ENCODE results near the gene ANKRD55. TPM values are rescaled to one million over a fixed set of nuclear protein-coding genes. Genes with fewer than 3 reads are reported as not detected.

The ANKRD55 gene
- total RNA-seq, 4 donors from 2014 or later = not detected

- WGBS, 2 donors = 88 to 90% methylated on average over 8 of the region's 8 CpGs
- DNase-seq (ENCODE audit: low spot score in 2 of 2) = no peak
- H3K27me3 ChIP-seq = no peaks in the 10 kb centered on the region
Observed at GRCh38 chr5:56168066-56168478, 65.1 kb downstream of the ANKRD55 start.

GRCh38 chr5:56167519-56167918, 65.6 kb downstream of the ANKRD55 start:
- peaks cover 0 to 47% (median 15%) of the 10 kb centered on the region in 4 donors for H3K4me1 ChIP-seq
- no peak for TF ChIP-seq CTCF (IDR thresholded peaks at IDR 0.05)
- TF ChIP-seq POLR2A (IDR thresholded peaks at IDR 0.05) = no peak
- no peak for TF ChIP-seq EP300 (IDR thresholded peaks at IDR 0.05)
- no peaks in the 10 kb centered on the region for H3K9me3 ChIP-seq
- H3K4me3 ChIP-seq = no peak overlapping the region
- DNase-seq (ENCODE audit: low spot score in 2 of 2) = no peak
- no peaks in the 10 kb centered on the region for H3K27me3 ChIP-seq
- WGBS, 2 donors = 71 to 73% methylated on average over 2 of the region's 2 CpGs
- H3K27ac ChIP-seq = no peak overlapping the region
- no peaks in the 10 kb centered on the region for H3K36me3 ChIP-seq

More at GRCh38 chr5:56168066-56168478, 65.1 kb downstream of the ANKRD55 start:
- H3K9me3 ChIP-seq = no peaks in the 10 kb centered on the region
- peaks cover 0 to 52% (median 17%) of the 10 kb centered on the region in 4 donors for H3K4me1 ChIP-seq
- no peak for TF ChIP-seq POLR2A (IDR thresholded peaks at IDR 0.05)
- TF ChIP-seq CTCF (IDR thresholded peaks at IDR 0.05) = no peak
- no peak for TF ChIP-seq EP300 (IDR thresholded peaks at IDR 0.05)
- H3K27ac ChIP-seq = no peak overlapping the region
- H3K36me3 ChIP-seq = no peaks in the 10 kb centered on the region
- H3K4me3 ChIP-seq = no peak overlapping the region

- no peak overlapping the region for H3K4me3 ChIP-seq
- H3K27ac ChIP-seq = no peak overlapping the region
- TF ChIP-seq EP300 (IDR thresholded peaks at IDR 0.05) = no peak
- TF ChIP-seq CTCF (IDR thresholded peaks at IDR 0.05) = no peak
- no peak for TF ChIP-seq POLR2A (IDR thresholded peaks at IDR 0.05)
- DNase-seq (ENCODE audit: low spot score in 2 of 2) = no peak
- no peaks in the 10 kb centered on the region for H3K36me3 ChIP-seq
- WGBS, 2 donors = 86 to 87% methylated on average over 6 of the region's 6 CpGs
- peaks cover 0 to 44% (median 12%) of the 10 kb centered on the region in 4 donors for H3K4me1 ChIP-seq
- H3K9me3 ChIP-seq = no peaks in the 10 kb centered on the region
- no peaks in the 10 kb centered on the region for H3K27me3 ChIP-seq
Observed at GRCh38 chr5:56166671-56167385, 66.3 kb downstream of the ANKRD55 start.

GRCh38 chr5:56164376-56164775, 68.8 kb downstream of the ANKRD55 start:
- TF ChIP-seq CTCF (IDR thresholded peaks at IDR 0.05) (no peak), EP300 (IDR thresholded peaks at IDR 0.05) (peak in 1 of 2 donors; percentile 47), POLR2A (IDR thresholded peaks at IDR 0.05) (no peak)
- Histone ChIP-seq H3K36me3 (no peaks in the 10 kb centered on the region), H3K4me1 (peaks cover 0 to 28% (median 9%) of the 10 kb centered on the region in 4 donors), H3K27ac (peak overlapping the region in 1 of 4 donors; percentile 40), H3K9me3 (no peaks in the 10 kb centered on the region), H3K27me3 (no peaks in the 10 kb centered on the region), H3K4me3 (no peak overlapping the region)
- DNase-seq (ENCODE audit: low spot score in 2 of 2) = peak in 1 of 2 donors; percentile 36
- WGBS, 2 donors = 15% methylated on average over 3 of the region's 3 CpGs

GRCh38 chr5:56161927-56162326, 71.2 kb downstream of the ANKRD55 start:
- WGBS, 2 donors = 63 to 86% methylated on average over 1 of the region's 1 CpG
- Histone ChIP-seq H3K4me1 (peaks cover 0 to 26% (median 9%) of the 10 kb centered on the region in 4 donors), H3K27me3 (no peaks in the 10 kb centered on the region), H3K4me3 (no peak overlapping the region), H3K36me3 (no peaks in the 10 kb centered on the region), H3K27ac (no peak overlapping the region), H3K9me3 (no peaks in the 10 kb centered on the region)
- TF ChIP-seq CTCF (IDR thresholded peaks at IDR 0.05) (no peak), POLR2A (IDR thresholded peaks at IDR 0.05) (no peak), EP300 (IDR thresholded peaks at IDR 0.05) (peak in 1 of 2 donors; percentile 20)
- no peak for DNase-seq (ENCODE audit: low spot score in 2 of 2)

All from tibial nerve (tissue), 4 donors.